SKM-1 treated with dmso at 0.1 percent for 144 hours (cell line): ENCODE data around the gene MXD3.
A peak's percentile ranks its signal among the peaks of the same experiment; 100 is the strongest.

ENCODE experiments used
- DNase-seq: peaks from one replicate; lab custom pipeline; 2025; ENCODE audit not compliant: unreplicated experiment; lab: John Stamatoyannopoulos, UW

MXD3 gene

GRCh38 chr5:177304392-177305119, 7.1 kb downstream of the MXD3 start:
- DNase-seq = no peak

- no peak for DNase-seq
These were observed 7.7 kb downstream of the MXD3 start for GRCh38 chr5:177303925-177304391.

GRCh38 chr5:177303121-177303924, 8.4 kb downstream of the MXD3 start, which contains the start of the genes PRELID1 and RAB24:
TSS of gene PRELID1 (plus strand) at chr5:177303799. CDS start at chr5:177303986, 187 bp downstream.
TSS of gene RAB24 (minus strand) at chr5:177303719. CDS start at chr5:177303288, 431 bp downstream.
- DNase-seq = peak; percentile 66

- DNase-seq = no peak
These were observed 9.2 kb downstream of the MXD3 start for GRCh38 chr5:177302354-177303110.

GRCh38 chr5:177301503-177302165, 10.1 kb downstream of the MXD3 start:
- no peak for DNase-seq

GRCh38 chr5:177300951-177301350, 10.7 kb downstream of the MXD3 start:
- no peak for DNase-seq

GRCh38 chr5:177300236-177300880, 11.3 kb downstream of the MXD3 start:
- peak; percentile 95 for DNase-seq

GRCh38 chr5:177299697-177300096, 12.0 kb downstream of the MXD3 start:
- DNase-seq = no peak

GRCh38 chr5:177297922-177298321, 13.8 kb downstream of the MXD3 start:
- no peak for DNase-seq

GRCh38 chr5:177296581-177296980, 15.1 kb downstream of the MXD3 start:
- no peak for DNase-seq

- peak; percentile 75 for DNase-seq
These were observed 15.8 kb downstream of the MXD3 start for GRCh38 chr5:177295924-177296323.

GRCh38 chr5:177294632-177295031, 17.1 kb downstream of the MXD3 start:
- DNase-seq = no peak

GRCh38 chr5:177293819-177294581, 17.7 kb downstream of the MXD3 start:
- no peak for DNase-seq

- DNase-seq = no peak
These were observed 20.0 kb downstream of the MXD3 start for GRCh38 chr5:177291735-177292134.

GRCh38 chr5:177290816-177291596, 20.7 kb downstream of the MXD3 start:
- no peak for DNase-seq

- DNase-seq = no peak
These were observed 23.5 kb downstream of the MXD3 start for GRCh38 chr5:177288191-177288590.

- DNase-seq = no peak
These were observed 34.8 kb downstream of the MXD3 start for GRCh38 chr5:177276886-177277285.

GRCh38 chr5:177275883-177276282, 35.8 kb downstream of the MXD3 start:
- no peak for DNase-seq

- no peak for DNase-seq
These were observed 40.6 kb downstream of the MXD3 start for GRCh38 chr5:177271113-177271512.
